Measurements from ENCODE around the gene HMOX2.

The HMOX2 gene

GRCh38 chr16:4475880-4476788 is at the start of gene HMOX2:
Gene HMOX2, plus strand, starts transcription at chr16:4476398. Its CDS starts 29,127 bp downstream, at chr16:4505525.
- Mint-ChIP-seq H3K4me3 (peak within 1 kb of the TSS; percentile 89), H3K4me1 (ENCODE audit: low read depth) (peaks cover 20% of the 10 kb centered on the region), H3K36me3 (ENCODE audit: low read depth) (peaks cover 9% of the 10 kb centered on the region), H3K27ac (peak within 1 kb of the TSS; percentile 88), H3K9me3 (no peaks in the 10 kb centered on the region), H3K27me3 (ENCODE audit: low read depth) (no peaks in the 10 kb centered on the region)

GRCh38 chr16:4426722-4427372 is 49.4 kb upstream of the HMOX2 start:
- H3K4me3 Mint-ChIP-seq = peak overlapping the region; percentile 96
- peaks cover 22% of the 10 kb centered on the region for H3K4me1 Mint-ChIP-seq (ENCODE audit: low read depth)
- H3K27me3 Mint-ChIP-seq (ENCODE audit: low read depth) = no peaks in the 10 kb centered on the region
- no peaks in the 10 kb centered on the region for H3K9me3 Mint-ChIP-seq
- H3K36me3 Mint-ChIP-seq (ENCODE audit: low read depth) = peaks cover 15% of the 10 kb centered on the region
- H3K27ac Mint-ChIP-seq = peak overlapping the region; percentile 98

GRCh38 chr16:4428500-4428899 is 47.7 kb upstream of the HMOX2 start:
- Mint-ChIP-seq H3K9me3 (no peaks in the 10 kb centered on the region), H3K27me3 (ENCODE audit: low read depth) (no peaks in the 10 kb centered on the region), H3K27ac (no peak overlapping the region)

GRCh38 chr16:4431023-4431422 is 45.2 kb upstream of the HMOX2 start:
- H3K27ac Mint-ChIP-seq = no peak overlapping the region
- H3K9me3 Mint-ChIP-seq = no peaks in the 10 kb centered on the region
- peaks cover 36% of the 10 kb centered on the region for H3K36me3 Mint-ChIP-seq (ENCODE audit: low read depth)
- no peaks in the 10 kb centered on the region for H3K27me3 Mint-ChIP-seq (ENCODE audit: low read depth)
- no peak overlapping the region for H3K4me3 Mint-ChIP-seq
- peaks cover 28% of the 10 kb centered on the region for H3K4me1 Mint-ChIP-seq (ENCODE audit: low read depth)

More at GRCh38 chr16:4428500-4428899, 47.7 kb upstream of the HMOX2 start:
- peaks cover 21% of the 10 kb centered on the region for H3K36me3 Mint-ChIP-seq (ENCODE audit: low read depth)
- peaks cover 25% of the 10 kb centered on the region for H3K4me1 Mint-ChIP-seq (ENCODE audit: low read depth)
- H3K4me3 Mint-ChIP-seq = no peak overlapping the region

GRCh38 chr16:4433228-4433627 is 43.0 kb upstream of the HMOX2 start:
- Mint-ChIP-seq H3K4me1 (ENCODE audit: low read depth) (peaks cover 17% of the 10 kb centered on the region), H3K9me3 (no peaks in the 10 kb centered on the region), H3K4me3 (no peak overlapping the region), H3K27ac (peak overlapping the region; percentile 20), H3K36me3 (ENCODE audit: low read depth) (peaks cover 33% of the 10 kb centered on the region), H3K27me3 (ENCODE audit: low read depth) (no peaks in the 10 kb centered on the region)

GRCh38 chr16:4433914-4434787 is 42.0 kb upstream of the HMOX2 start:
- H3K27ac Mint-ChIP-seq = no peak overlapping the region
- peaks cover 13% of the 10 kb centered on the region for H3K4me1 Mint-ChIP-seq (ENCODE audit: low read depth)
- H3K27me3 Mint-ChIP-seq (ENCODE audit: low read depth) = no peaks in the 10 kb centered on the region
- H3K9me3 Mint-ChIP-seq = no peaks in the 10 kb centered on the region
- no peak overlapping the region for H3K4me3 Mint-ChIP-seq
- H3K36me3 Mint-ChIP-seq (ENCODE audit: low read depth) = peaks cover 32% of the 10 kb centered on the region

GRCh38 chr16:4435337-4436067 is 40.7 kb upstream of the HMOX2 start:
- Mint-ChIP-seq H3K9me3 (no peaks in the 10 kb centered on the region), H3K4me1 (ENCODE audit: low read depth) (peaks cover 13% of the 10 kb centered on the region), H3K36me3 (ENCODE audit: low read depth) (peaks cover 37% of the 10 kb centered on the region), H3K27ac (no peak overlapping the region), H3K27me3 (ENCODE audit: low read depth) (no peaks in the 10 kb centered on the region), H3K4me3 (no peak overlapping the region)

- H3K36me3 Mint-ChIP-seq (ENCODE audit: low read depth) = peaks cover 48% of the 10 kb centered on the region
Measured at GRCh38 chr16:4437366-4437765, 38.8 kb upstream of the HMOX2 start.

GRCh38 chr16:4442371-4442770 is 33.8 kb upstream of the HMOX2 start:
- Mint-ChIP-seq H3K36me3 (ENCODE audit: low read depth) (peaks cover 50% of the 10 kb centered on the region), H3K9me3 (no peaks in the 10 kb centered on the region), H3K4me3 (no peak overlapping the region), H3K27me3 (ENCODE audit: low read depth) (no peaks in the 10 kb centered on the region), H3K27ac (no peak overlapping the region), H3K4me1 (ENCODE audit: low read depth) (no peaks in the 10 kb centered on the region)

More at GRCh38 chr16:4437366-4437765, 38.8 kb upstream of the HMOX2 start:
- no peaks in the 10 kb centered on the region for H3K9me3 Mint-ChIP-seq
- H3K4me3 Mint-ChIP-seq = no peak overlapping the region
- no peaks in the 10 kb centered on the region for H3K27me3 Mint-ChIP-seq (ENCODE audit: low read depth)
- peaks cover 12% of the 10 kb centered on the region for H3K4me1 Mint-ChIP-seq (ENCODE audit: low read depth)
- H3K27ac Mint-ChIP-seq = no peak overlapping the region

GRCh38 chr16:4443271-4443670 is 32.9 kb upstream of the HMOX2 start:
- H3K9me3 Mint-ChIP-seq = no peaks in the 10 kb centered on the region
- H3K27ac Mint-ChIP-seq = no peak overlapping the region
- H3K4me3 Mint-ChIP-seq = no peak overlapping the region
- H3K27me3 Mint-ChIP-seq (ENCODE audit: low read depth) = no peaks in the 10 kb centered on the region
- peaks cover 51% of the 10 kb centered on the region for H3K36me3 Mint-ChIP-seq (ENCODE audit: low read depth)
- no peaks in the 10 kb centered on the region for H3K4me1 Mint-ChIP-seq (ENCODE audit: low read depth)

GRCh38 chr16:4443986-4444385 is 32.2 kb upstream of the HMOX2 start:
- Mint-ChIP-seq H3K9me3 (no peaks in the 10 kb centered on the region), H3K27ac (no peak overlapping the region), H3K27me3 (ENCODE audit: low read depth) (no peaks in the 10 kb centered on the region), H3K36me3 (ENCODE audit: low read depth) (peaks cover 49% of the 10 kb centered on the region), H3K4me3 (no peak overlapping the region), H3K4me1 (ENCODE audit: low read depth) (no peaks in the 10 kb centered on the region)

- peaks cover 30% of the 10 kb centered on the region for H3K36me3 Mint-ChIP-seq (ENCODE audit: low read depth)
- no peaks in the 10 kb centered on the region for H3K4me1 Mint-ChIP-seq (ENCODE audit: low read depth)
- no peak overlapping the region for H3K27ac Mint-ChIP-seq
- H3K27me3 Mint-ChIP-seq (ENCODE audit: low read depth) = no peaks in the 10 kb centered on the region
- H3K4me3 Mint-ChIP-seq = no peak overlapping the region
- no peaks in the 10 kb centered on the region for H3K9me3 Mint-ChIP-seq
Measured at GRCh38 chr16:4450430-4450829, 25.8 kb upstream of the HMOX2 start.

GRCh38 chr16:4450931-4451519 is 25.2 kb upstream of the HMOX2 start:
- Mint-ChIP-seq H3K27me3 (ENCODE audit: low read depth) (no peaks in the 10 kb centered on the region), H3K4me3 (no peak overlapping the region), H3K36me3 (ENCODE audit: low read depth) (peaks cover 33% of the 10 kb centered on the region), H3K9me3 (no peaks in the 10 kb centered on the region), H3K4me1 (ENCODE audit: low read depth) (no peaks in the 10 kb centered on the region), H3K27ac (no peak overlapping the region)
